ENCODE results near the gene ADAMTSL4.
A peak's percentile ranks its signal among the peaks of the same experiment; 100 is the strongest.

ADAMTSL4 gene

DNA sequence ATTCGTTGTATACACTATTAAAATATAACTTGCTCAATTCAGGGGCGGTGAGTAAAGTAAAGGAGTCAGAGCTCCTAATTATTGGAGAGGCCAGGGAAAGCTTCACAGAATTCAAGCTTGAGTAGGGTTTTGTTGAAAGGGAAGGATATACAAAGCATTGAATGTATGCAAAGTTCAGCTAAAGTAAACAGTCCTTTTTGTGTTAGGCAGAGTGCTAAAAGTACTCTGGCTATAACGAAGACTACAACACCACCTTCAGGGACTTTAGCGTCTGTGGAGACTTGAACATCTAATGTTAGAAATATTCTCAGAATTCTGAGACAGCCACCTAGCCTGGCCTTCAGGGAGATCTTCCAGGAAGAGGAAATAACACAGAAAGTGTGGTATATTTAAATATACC is 32.6 kb upstream of the ADAMTSL4 start:
- TF ChIP-seq, protein P1, sequence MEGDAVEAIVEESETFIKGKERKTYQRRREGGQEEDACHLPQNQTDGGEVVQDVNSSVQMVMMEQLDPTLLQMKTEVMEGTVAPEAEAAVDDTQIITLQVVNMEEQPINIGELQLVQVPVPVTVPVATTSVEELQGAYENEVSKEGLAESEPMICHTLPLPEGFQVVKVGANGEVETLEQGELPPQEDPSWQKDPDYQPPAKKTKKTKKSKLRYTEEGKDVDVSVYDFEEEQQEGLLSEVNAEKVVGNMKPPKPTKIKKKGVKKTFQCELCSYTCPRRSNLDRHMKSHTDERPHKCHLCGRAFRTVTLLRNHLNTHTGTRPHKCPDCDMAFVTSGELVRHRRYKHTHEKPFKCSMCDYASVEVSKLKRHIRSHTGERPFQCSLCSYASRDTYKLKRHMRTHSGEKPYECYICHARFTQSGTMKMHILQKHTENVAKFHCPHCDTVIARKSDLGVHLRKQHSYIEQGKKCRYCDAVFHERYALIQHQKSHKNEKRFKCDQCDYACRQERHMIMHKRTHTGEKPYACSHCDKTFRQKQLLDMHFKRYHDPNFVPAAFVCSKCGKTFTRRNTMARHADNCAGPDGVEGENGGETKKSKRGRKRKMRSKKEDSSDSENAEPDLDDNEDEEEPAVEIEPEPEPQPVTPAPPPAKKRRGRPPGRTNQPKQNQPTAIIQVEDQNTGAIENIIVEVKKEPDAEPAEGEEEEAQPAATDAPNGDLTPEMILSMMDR (conservative IDR thresholded peaks at IDR 0.05; ENCODE audit: low read depth, low read length): peak; percentile 38
- H3K4me3 ChIP-seq (ENCODE audit: low read depth, low read length): peak overlapping the region; percentile 79
- DNase-seq (ENCODE audit: low read depth): peak; percentile 72

DNA sequence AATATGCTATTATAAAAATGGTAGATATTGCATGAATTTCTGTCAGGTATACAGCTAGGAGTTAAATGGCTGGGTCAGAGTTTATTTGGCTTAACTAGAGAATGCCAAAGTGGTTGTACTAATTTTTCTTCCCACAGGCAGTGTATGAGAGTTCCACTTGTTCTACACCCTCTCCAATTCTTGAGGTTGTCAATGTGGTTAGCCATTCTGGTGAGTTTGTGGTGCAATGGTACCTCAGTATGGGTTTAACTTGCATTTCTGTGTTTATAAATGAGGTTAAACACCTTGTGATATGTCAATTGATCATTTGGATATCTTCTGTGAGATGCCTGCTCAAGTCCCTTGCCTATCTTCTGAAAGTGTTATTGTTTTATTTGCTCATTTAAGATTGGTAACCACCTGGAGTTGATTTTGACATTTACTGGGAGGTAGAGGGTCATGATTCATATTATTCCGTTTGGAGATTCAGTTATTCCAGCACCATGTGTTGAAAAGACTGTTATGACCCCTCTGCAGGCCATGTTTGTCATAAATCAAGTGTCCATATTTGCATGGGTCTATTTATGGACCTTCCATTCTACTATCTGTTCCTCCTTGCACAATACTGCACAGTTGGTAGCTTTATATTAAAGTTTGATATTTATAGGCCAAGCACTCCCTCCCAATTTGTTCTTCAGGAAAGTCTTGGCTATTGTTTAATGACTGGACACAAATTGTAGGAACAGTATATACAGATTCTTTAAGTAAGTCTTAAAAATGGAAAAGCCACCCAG is 27.8 kb upstream of the ADAMTSL4 start:
- TF ChIP-seq, protein P1 (conservative IDR thresholded peaks at IDR 0.05; ENCODE audit: low read depth, low read length): no peak
- no peak overlapping the region for H3K4me3 ChIP-seq (ENCODE audit: low read depth, low read length)
- DNase-seq (ENCODE audit: low read depth): no peak

DNA sequence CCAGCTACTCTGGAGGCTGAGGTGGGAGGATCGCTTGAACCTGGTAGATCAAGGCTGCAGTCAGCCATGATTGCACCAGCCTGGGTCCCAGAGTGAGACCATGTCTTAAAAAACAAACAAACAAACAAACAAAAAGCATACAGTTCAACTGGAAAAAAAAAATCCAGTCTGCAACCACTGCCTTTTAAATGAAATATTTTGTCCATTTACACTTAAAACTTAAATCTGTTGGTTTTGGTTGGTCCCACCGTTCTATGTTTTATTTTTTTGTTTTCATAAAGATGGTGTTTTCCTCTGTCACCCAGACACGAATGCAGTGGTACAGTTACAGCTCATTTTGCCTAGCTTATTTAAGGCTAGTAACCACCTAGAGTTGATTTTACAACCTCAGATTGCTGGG is 23.9 kb upstream of the ADAMTSL4 start:
- no peak overlapping the region for H3K4me3 ChIP-seq (ENCODE audit: low read depth, low read length)
- TF ChIP-seq, protein P1 (conservative IDR thresholded peaks at IDR 0.05; ENCODE audit: low read depth, low read length): no peak

DNA sequence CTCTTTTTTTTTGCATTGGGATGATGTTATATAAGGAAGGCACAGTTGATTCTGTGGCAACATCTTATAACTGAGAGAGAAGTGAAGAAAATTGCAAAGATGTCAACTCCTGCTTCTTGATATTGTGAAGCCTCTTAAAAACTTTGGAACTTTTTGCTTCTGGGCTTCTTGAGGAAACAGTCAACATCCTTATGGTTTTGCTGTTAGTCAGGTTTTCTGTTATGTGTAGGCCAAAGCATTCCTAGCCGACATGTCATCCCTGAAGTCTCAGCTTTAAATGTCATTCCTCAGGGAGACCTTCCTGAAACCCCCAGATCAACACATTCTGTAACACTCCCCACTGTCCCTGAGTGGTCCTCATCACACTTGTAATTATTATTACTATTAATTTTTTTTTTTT is 21.0 kb upstream of the ADAMTSL4 start:
- TF ChIP-seq, protein P1 (conservative IDR thresholded peaks at IDR 0.05; ENCODE audit: low read depth, low read length): no peak
- no peak for DNase-seq (ENCODE audit: low read depth)
- no peak overlapping the region for H3K4me3 ChIP-seq (ENCODE audit: low read depth, low read length)

More for the DNA sequence above, 23.9 kb upstream of the ADAMTSL4 start:
- DNase-seq (ENCODE audit: low read depth): no peak

DNA sequence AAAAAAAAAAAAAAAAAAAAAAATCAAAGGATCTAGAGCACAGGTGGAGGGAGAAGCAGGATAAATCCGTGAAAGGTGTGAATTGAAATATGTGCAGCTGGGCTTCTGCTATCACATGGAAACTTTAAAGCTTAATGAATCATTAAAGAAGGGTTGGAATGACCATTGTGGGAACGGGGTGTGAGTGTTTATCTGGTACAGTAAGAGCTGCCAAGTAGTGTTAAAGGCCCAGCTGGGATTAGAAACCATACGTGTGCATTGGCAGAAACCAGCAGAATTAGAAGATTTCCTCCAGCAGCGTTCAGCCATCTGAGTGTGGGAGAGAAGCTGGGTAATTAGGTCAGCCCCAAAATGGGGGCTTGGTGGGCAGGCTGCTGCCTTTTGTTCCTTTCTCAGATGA is 20.2 kb upstream of the ADAMTSL4 start:
- H3K4me3 ChIP-seq (ENCODE audit: low read depth, low read length): no peak overlapping the region
- peak; percentile 72 for DNase-seq (ENCODE audit: low read depth)
- TF ChIP-seq, protein P1 (conservative IDR thresholded peaks at IDR 0.05; ENCODE audit: low read depth, low read length): no peak

DNA sequence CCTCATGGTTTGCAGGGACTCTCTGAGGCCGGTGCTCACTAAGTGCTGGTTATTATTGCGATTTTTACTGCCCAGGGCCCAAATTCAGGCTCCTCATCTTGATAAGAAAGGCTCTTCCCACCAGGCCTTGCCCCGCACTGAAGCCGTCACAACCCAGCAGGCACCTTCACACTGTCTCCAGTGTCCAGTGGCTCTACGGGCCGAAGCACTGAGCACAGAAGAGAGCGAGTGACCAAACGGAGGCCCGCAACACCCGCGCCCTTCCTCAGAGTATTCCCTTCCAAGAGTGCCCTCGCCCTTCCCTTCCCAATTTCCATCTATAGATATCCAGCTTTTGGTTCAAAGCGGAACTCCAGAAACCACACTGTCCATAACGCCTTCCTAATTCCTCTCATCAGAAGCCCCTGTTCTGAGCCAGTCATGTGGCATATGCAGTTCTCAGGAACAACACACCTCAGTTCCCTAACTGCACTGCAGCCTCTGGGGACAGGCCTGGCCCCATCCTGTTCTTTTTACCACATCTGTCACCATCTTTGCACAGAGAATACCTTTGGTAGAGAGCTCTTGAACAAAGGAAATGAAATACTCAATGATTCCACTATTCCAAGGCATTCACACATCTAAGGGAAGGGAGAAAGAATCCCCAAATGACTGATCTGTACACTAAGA is 18.6 kb upstream of the ADAMTSL4 start:
- TF ChIP-seq, protein P1 (conservative IDR thresholded peaks at IDR 0.05; ENCODE audit: low read depth, low read length): no peak
- no peak overlapping the region for H3K4me3 ChIP-seq (ENCODE audit: low read depth, low read length)
- no peak for DNase-seq (ENCODE audit: low read depth)
